Activated CD4-positive, alpha-beta T cell treated with anti-CD3 and anti-CD28 coated beads for 48 hours (primary cell): Measurements from ENCODE around the gene CAPZA1.

Source experiments
- DNase-seq: peaks from one replicate; pipeline ENCODE4 v3.0.0-alpha.2; 2020

Gene CAPZA1

GRCh38 chr1:112717263-112717873 is 97.7 kb downstream of the CAPZA1 start:
- DNase-seq: no peak

- peak; percentile 87 for DNase-seq
Observed at GRCh38 chr1:112718691-112719418, 99.2 kb downstream of the CAPZA1 start.

- no peak for DNase-seq
Observed at GRCh38 chr1:112719706-112720105, 100.1 kb downstream of the CAPZA1 start.

- DNase-seq: no peak
Observed at GRCh38 chr1:112720800-112721199, 101.2 kb downstream of the CAPZA1 start.
